HepG2 (cell line): Measurements from ENCODE around the gene SLC22A23. TPM values are rescaled to one million over a fixed set of nuclear protein-coding genes. Genes with fewer than 3 reads are reported as not detected.

Experiments used
- BORCS8-MEF2B ChIP-seq: sonication (generic); formaldehyde crosslinking; IDR thresholded peaks from 2 replicates; pipeline ENCODE4 v1.8.0; 2022; ENCODE audit warnings: mild to moderate bottlenecking, missing genetic modification reagents
- CTCF ChIP-seq: sonication (generic); formaldehyde crosslinking; IDR thresholded peaks from 2 replicates; pipeline ENCODE4 v1.5.0; 2020; ENCODE audit warnings: mild to moderate bottlenecking, missing genetic modification reagents, moderate library complexity
- GTF3A ChIP-seq: sonication (generic); formaldehyde crosslinking; conservative IDR thresholded peaks from 2 replicates; pipeline ENCODE4 v1.4.0; 2020; ENCODE audit warnings: mild to moderate bottlenecking, missing genetic modification reagents
- MAFF ChIP-seq: IDR thresholded peaks from 2 replicates; pipeline ENCODE4 v1.6.1; 2011; ENCODE audit warnings: low read depth, low read length, improper control_type of control experiment
- MED1 ChIP-seq: sonication (generic); formaldehyde crosslinking; IDR thresholded peaks from 2 replicates; pipeline ENCODE4 v1.4.0; 2020; ENCODE audit warnings: missing genetic modification reagents
- NFE2L2 ChIP-seq: fragments of 150-350 bp; IDR thresholded peaks from 2 replicates; pipeline ENCODE4 v1.6.1; 2014; ENCODE audit warnings: low read length
- PAXIP1 ChIP-seq: sonication (generic); formaldehyde crosslinking; conservative IDR thresholded peaks from 2 replicates; pipeline ENCODE4 v1.4.0; 2020; ENCODE audit warnings: mild to moderate bottlenecking, missing genetic modification reagents, moderate library complexity
- RFXAP ChIP-seq: sonication (generic); formaldehyde crosslinking; IDR thresholded peaks from 2 replicates; pipeline ENCODE4 v1.4.0; 2020; ENCODE audit warnings: missing genetic modification reagents, borderline replicate concordance
- SNAPC4 ChIP-seq: sonication (generic); formaldehyde crosslinking; IDR thresholded peaks from 2 replicates; pipeline ENCODE4 v1.4.0; 2020; ENCODE audit warnings: mild to moderate bottlenecking, missing genetic modification reagents
- TRIM24 ChIP-seq: sonication (generic); formaldehyde crosslinking; IDR thresholded peaks from 2 replicates; pipeline ENCODE4 v1.8.0; 2022; ENCODE audit warnings: mild to moderate bottlenecking, missing genetic modification reagents
- ZBTB20 ChIP-seq: sonication (generic); formaldehyde crosslinking; IDR thresholded peaks from 2 replicates; pipeline ENCODE4 v1.8.1; 2023; ENCODE audit warnings: missing genetic modification reagents, low read depth, mild to moderate bottlenecking, borderline replicate concordance
- ZNF605 ChIP-seq: sonication (generic); formaldehyde crosslinking; IDR thresholded peaks from 2 replicates; pipeline ENCODE4 v1.8.0; 2022; ENCODE audit warnings: mild to moderate bottlenecking, missing genetic modification reagents
- polyA plus RNA-seq, 8 experiments: library from polyadenylated mRNA; depleted of rRNA in 3 of 8; stranded (reverse) in 7 of 8; unstranded in 1 of 8; fragments of >200 nt; fragmentation: Illumina TruSeq in 4 of 8; extraction: Trizol in 4 of 8; gene quantifications; 2 replicates each; pipeline versions ENCODE4 v1.2.1 to v1.2.3, GENCODE V29; 2011 to 2016; ENCODE audit warnings: low read depth in 4 of 8, missing spikeins in 1 of 8, mixed read lengths in 1 of 8; ENCODE audit not compliant: insufficient read depth in 1 of 8
- total RNA-seq, 5 experiments: library from RNA; depleted of rRNA; stranded (reverse); fragments of >200 nt; fragmentation: Illumina TruSeq; extraction: Trizol; gene quantifications; 2 replicates each; pipeline ENCODE4 v1.2.3, GENCODE V29; 2016; ENCODE audit warnings: low read depth in 1 of 5
- TF ChIP-seq, protein P1 (sequence below): sonication (generic); formaldehyde crosslinking; IDR thresholded peaks from 2 replicates; pipeline ENCODE4 v1.4.0; 2020; ENCODE audit warnings: missing genetic modification reagents, low read depth, mild to moderate bottlenecking, borderline replicate concordance
- TF ChIP-seq, protein P2 (sequence below): sonication (generic); formaldehyde crosslinking; IDR thresholded peaks from 2 replicates; pipeline ENCODE4 v1.8.1; 2023; ENCODE audit warnings: mild to moderate bottlenecking, missing genetic modification reagents

Gene SLC22A23
- total and polyA plus RNA-seq, 2 of the 13 experiments (the other 11 are each of a cell fraction or from before 2014, with no cell fraction given), result 11.8 to 17.5 TPM

DNA sequence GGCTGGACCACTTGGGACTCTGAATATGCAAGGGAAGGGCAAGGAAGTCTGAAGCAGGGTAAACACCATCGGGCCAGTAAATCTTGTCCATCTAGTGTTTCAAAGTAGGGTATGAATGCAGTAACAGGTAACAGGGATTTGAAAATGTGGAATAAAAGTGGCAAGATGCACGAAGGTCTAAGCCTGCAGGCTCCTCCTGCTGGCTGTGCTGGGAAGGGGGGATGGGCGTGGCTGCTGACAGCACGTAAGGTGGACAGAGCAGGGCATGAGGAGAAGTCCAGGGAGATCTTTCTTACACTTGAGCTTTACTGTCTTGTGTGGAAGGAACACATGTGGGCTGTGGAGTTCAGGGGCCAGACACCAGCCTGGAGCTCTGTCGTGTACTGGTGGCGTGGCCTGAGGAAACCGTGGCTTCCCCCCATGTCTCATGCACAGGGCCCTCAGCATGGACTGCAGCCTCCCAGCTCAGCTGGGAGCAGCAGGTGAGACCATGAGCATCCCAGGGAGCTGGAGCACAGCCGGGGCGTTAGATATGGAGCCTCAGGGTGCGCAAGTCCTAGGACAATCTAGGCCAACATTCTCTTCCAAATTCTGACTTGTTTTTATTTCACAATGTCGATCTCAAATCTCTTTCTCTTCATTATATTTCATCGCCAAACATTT lies 84.5 kb downstream of the SLC22A23 start (continued):
- no peak for TF ChIP-seq SNAPC4 (CRISPR knock-in tag)
- TF ChIP-seq NFE2L2, result no peak
- TF ChIP-seq TRIM24 (CRISPR knock-in tag), result no peak
- no peak for TF ChIP-seq BORCS8-MEF2B (CRISPR knock-in tag)
- TF ChIP-seq CTCF (CRISPR knock-in tag), result peak; percentile 56
- no peak for TF ChIP-seq GTF3A (CRISPR knock-in tag)
- TF ChIP-seq ZNF605, result no peak
- TF ChIP-seq, protein P1, sequence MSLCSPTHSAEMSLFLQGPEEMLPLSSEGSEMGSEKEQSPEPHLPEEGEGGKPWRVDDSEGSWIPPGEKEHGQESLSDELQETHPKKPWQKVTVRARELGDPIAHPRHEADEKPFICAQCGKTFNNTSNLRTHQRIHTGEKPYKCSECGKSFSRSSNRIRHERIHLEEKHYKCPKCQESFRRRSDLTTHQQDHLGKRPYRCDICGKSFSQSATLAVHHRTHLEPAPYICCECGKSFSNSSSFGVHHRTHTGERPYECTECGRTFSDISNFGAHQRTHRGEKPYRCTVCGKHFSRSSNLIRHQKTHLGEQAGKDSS (CRISPR knock-in tag), result no peak
- TF ChIP-seq ZBTB20 (CRISPR knock-in tag), result no peak
- TF ChIP-seq RFXAP, result no peak
- TF ChIP-seq, protein P2, sequence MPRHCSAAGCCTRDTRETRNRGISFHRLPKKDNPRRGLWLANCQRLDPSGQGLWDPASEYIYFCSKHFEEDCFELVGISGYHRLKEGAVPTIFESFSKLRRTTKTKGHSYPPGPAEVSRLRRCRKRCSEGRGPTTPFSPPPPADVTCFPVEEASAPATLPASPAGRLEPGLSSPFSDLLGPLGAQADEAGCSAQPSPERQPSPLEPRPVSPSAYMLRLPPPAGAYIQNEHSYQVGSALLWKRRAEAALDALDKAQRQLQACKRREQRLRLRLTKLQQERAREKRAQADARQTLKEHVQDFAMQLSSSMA (CRISPR knock-in tag), result no peak
- TF ChIP-seq MED1, result no peak
- no peak for TF ChIP-seq MAFF
- TF ChIP-seq PAXIP1 (CRISPR knock-in tag), result 0 out of 2 replicates have a peak, but pooled peaks have one; percentile 5
